ENCODE measurements around the gene CYRIA.

Gene CYRIA

GRCh38 chr2:16639431-16639830 lies 26.2 kb downstream of the CYRIA start:
- no peak overlapping the region for H3K9ac ChIP-seq (ENCODE audit: low read length)
- no peak overlapping the region for H3K4me3 ChIP-seq (ENCODE audit: low read depth, low read length)
- peaks cover 12% of the 10 kb centered on the region; the same call in 1 of the 2 replicates for H3K4me1 ChIP-seq (ENCODE audit: control insufficient read depth, insufficient read depth, low read length)
- H3K27ac ChIP-seq (ENCODE audit: low read depth, low read length): no peak overlapping the region
- peaks cover 4% of the 10 kb centered on the region; the same call in 1 of the 2 replicates for H3K9me3 ChIP-seq (ENCODE audit: control insufficient read depth, insufficient read depth, low read depth, low read length)
- no peaks in the 10 kb centered on the region for H3K36me3 ChIP-seq (ENCODE audit: control insufficient read depth, insufficient read depth, low read length)
- H3K27me3 ChIP-seq (ENCODE audit: control insufficient read depth, insufficient read depth, low read length): no peaks in the 10 kb centered on the region

GRCh38 chr2:16638946-16639345 lies 26.7 kb downstream of the CYRIA start:
- H3K9me3 ChIP-seq (ENCODE audit: control insufficient read depth, insufficient read depth, low read depth, low read length): peaks cover 4% of the 10 kb centered on the region; the same call in 1 of the 2 replicates
- H3K27me3 ChIP-seq (ENCODE audit: control insufficient read depth, insufficient read depth, low read length): no peaks in the 10 kb centered on the region
- H3K36me3 ChIP-seq (ENCODE audit: control insufficient read depth, insufficient read depth, low read length): no peaks in the 10 kb centered on the region
- no peak overlapping the region for H3K27ac ChIP-seq (ENCODE audit: low read depth, low read length)
- peaks cover 12% of the 10 kb centered on the region; the same call in 1 of the 2 replicates for H3K4me1 ChIP-seq (ENCODE audit: control insufficient read depth, insufficient read depth, low read length)
- no peak overlapping the region for H3K9ac ChIP-seq (ENCODE audit: low read length)
- no peak overlapping the region for H3K4me3 ChIP-seq (ENCODE audit: low read depth, low read length)

GRCh38 chr2:16637304-16637703 lies 28.3 kb downstream of the CYRIA start:
- H3K36me3 ChIP-seq (ENCODE audit: control insufficient read depth, insufficient read depth, low read length): no peaks in the 10 kb centered on the region
- no peak overlapping the region for H3K27ac ChIP-seq (ENCODE audit: low read depth, low read length)
- no peaks in the 10 kb centered on the region for H3K27me3 ChIP-seq (ENCODE audit: control insufficient read depth, insufficient read depth, low read length)
- H3K9ac ChIP-seq (ENCODE audit: low read length): no peak overlapping the region
- peaks cover 21% of the 10 kb centered on the region for H3K4me1 ChIP-seq (ENCODE audit: control insufficient read depth, insufficient read depth, low read length)
- peaks cover 4% of the 10 kb centered on the region; the same call in 1 of the 2 replicates for H3K9me3 ChIP-seq (ENCODE audit: control insufficient read depth, insufficient read depth, low read depth, low read length)
- H3K4me3 ChIP-seq (ENCODE audit: low read depth, low read length): no peak overlapping the region

GRCh38 chr2:16635791-16636699 lies 29.6 kb downstream of the CYRIA start:
- Histone ChIP-seq H3K27ac (ENCODE audit: low read depth, low read length) (no peak overlapping the region), H3K27me3 (ENCODE audit: control insufficient read depth, insufficient read depth, low read length) (no peaks in the 10 kb centered on the region), H3K36me3 (ENCODE audit: control insufficient read depth, insufficient read depth, low read length) (no peaks in the 10 kb centered on the region), H3K9ac (ENCODE audit: low read length) (no peak overlapping the region), H3K4me1 (ENCODE audit: control insufficient read depth, insufficient read depth, low read length) (peaks cover 21% of the 10 kb centered on the region), H3K4me3 (ENCODE audit: low read depth, low read length) (no peak overlapping the region), H3K9me3 (ENCODE audit: control insufficient read depth, insufficient read depth, low read depth, low read length) (peaks cover 4% of the 10 kb centered on the region; the same call in 1 of the 2 replicates)

DNA sequence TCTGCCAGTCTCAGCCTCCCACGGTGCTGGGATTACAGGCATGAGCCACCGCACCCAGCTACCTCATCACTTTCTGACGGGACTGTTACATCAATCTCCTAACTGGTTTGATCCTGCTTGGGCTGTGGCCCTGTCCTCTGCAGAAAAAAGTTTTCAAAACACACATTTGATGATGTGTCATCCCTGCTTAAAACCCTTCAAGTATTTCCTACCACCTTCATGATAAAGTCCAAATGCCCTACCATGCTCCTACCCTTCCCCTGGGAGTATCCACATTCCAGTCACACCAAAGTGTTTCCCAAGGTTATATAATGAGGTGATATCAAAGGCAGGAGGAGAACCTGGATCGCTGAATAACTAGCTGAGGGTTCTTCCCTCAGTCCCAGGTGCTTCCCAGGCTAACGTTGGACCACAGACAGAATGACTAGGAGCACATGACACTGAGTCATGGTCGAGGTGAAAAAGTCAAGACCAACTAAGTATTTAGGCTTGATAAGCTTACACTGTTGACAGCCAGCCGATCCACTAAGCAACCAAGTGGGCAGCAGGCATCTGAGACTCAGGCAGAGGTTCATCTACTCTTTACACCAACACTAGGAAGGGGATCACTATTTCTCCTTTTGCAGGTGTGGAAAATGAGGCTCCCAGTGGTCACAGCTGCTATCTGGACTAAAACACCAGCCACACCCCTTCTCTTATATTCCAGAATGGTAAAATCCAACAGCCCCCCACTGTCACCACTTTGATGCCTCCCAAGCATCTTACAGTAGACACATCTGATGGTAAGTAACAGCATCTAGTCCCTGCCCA lies 31.8 kb downstream of the CYRIA start:
- H3K9ac ChIP-seq (ENCODE audit: low read length): no peak overlapping the region

DNA sequence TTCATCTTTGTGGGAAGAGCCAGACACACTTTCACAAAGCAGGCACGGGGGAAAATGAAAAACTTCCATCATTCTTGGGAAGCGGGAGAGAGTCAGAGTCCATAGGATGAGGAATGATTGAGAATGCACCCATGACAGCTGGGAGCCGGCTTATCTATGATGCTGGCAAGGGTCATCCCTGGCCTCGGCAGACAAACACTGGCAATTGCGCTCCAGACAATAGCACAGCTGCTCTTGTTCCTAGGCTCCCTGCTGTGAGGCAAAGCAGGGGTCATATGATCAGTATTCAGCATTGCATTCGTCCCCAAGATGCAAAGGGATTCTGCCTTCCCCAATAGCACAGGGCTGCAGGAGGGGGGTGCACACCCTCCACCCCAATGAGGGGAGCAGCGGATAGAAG lies 33.0 kb downstream of the CYRIA start:
- Histone ChIP-seq H3K9ac (ENCODE audit: low read length) (no peak overlapping the region), H3K9me3 (ENCODE audit: control insufficient read depth, insufficient read depth, low read depth, low read length) (peaks cover 4% of the 10 kb centered on the region; the same call in 1 of the 2 replicates), H3K27me3 (ENCODE audit: control insufficient read depth, insufficient read depth, low read length) (no peaks in the 10 kb centered on the region), H3K4me3 (ENCODE audit: low read depth, low read length) (no peak overlapping the region), H3K36me3 (ENCODE audit: control insufficient read depth, insufficient read depth, low read length) (no peaks in the 10 kb centered on the region), H3K4me1 (ENCODE audit: control insufficient read depth, insufficient read depth, low read length) (peaks cover 16% of the 10 kb centered on the region), H3K27ac (ENCODE audit: low read depth, low read length) (no peak overlapping the region)

More for the DNA sequence above, 31.8 kb downstream of the CYRIA start:
- peaks cover 4% of the 10 kb centered on the region; the same call in 1 of the 2 replicates for H3K9me3 ChIP-seq (ENCODE audit: control insufficient read depth, insufficient read depth, low read depth, low read length)
- H3K27me3 ChIP-seq (ENCODE audit: control insufficient read depth, insufficient read depth, low read length): no peaks in the 10 kb centered on the region
- H3K27ac ChIP-seq (ENCODE audit: low read depth, low read length): no peak overlapping the region
- H3K4me1 ChIP-seq (ENCODE audit: control insufficient read depth, insufficient read depth, low read length): peaks cover 16% of the 10 kb centered on the region
- no peaks in the 10 kb centered on the region for H3K36me3 ChIP-seq (ENCODE audit: control insufficient read depth, insufficient read depth, low read length)
- no peak overlapping the region for H3K4me3 ChIP-seq (ENCODE audit: low read depth, low read length)

DNA sequence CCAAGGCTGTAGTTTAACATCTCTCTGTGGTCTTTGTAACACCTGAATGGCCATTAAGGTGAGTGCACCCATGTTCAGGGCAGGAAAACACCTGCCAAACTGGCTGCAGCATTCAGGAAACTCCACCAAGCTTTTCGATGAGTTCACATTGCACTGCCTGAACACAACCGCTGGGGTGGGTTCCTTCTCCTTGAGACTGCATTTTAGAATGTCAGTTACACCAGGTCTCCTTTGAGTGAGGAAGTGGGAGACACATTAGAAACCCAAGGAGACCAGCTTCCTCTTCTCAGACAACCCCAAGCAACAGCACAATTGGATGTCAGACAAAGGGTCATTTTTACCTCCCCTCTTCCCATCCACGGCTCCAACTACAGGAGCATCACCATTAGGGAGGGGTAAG lies 35.2 kb downstream of the CYRIA start:
- no peaks in the 10 kb centered on the region for H3K27me3 ChIP-seq (ENCODE audit: control insufficient read depth, insufficient read depth, low read length)
- no peak overlapping the region for H3K4me3 ChIP-seq (ENCODE audit: low read depth, low read length)
- H3K4me1 ChIP-seq (ENCODE audit: control insufficient read depth, insufficient read depth, low read length): peaks cover 15% of the 10 kb centered on the region
- no peak overlapping the region for H3K27ac ChIP-seq (ENCODE audit: low read depth, low read length)
- no peaks in the 10 kb centered on the region for H3K36me3 ChIP-seq (ENCODE audit: control insufficient read depth, insufficient read depth, low read length)
- no peaks in the 10 kb centered on the region for H3K9me3 ChIP-seq (ENCODE audit: control insufficient read depth, insufficient read depth, low read depth, low read length)
- no peak overlapping the region for H3K9ac ChIP-seq (ENCODE audit: low read length)

DNA sequence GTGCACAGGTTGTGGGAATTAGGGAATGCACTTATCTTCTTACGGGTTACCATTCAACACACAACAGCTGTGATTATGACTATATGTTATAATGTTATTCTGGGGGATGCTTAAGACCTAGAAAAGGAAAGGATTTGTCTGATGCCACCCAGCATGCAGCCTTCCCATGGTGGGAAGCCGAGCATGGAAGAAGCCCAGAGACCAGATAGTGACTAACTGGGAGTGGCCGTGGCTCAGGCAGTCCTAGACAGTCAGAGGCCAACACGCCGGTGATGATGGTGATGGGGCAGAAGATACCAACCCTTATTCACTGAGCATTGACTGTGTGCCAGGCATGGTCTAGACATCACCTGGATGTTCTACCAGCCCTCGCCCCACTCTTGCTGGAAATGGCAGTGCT lies 35.9 kb downstream of the CYRIA start:
- Histone ChIP-seq H3K36me3 (ENCODE audit: control insufficient read depth, insufficient read depth, low read length) (no peaks in the 10 kb centered on the region), H3K4me3 (ENCODE audit: low read depth, low read length) (no peak overlapping the region), H3K9me3 (ENCODE audit: control insufficient read depth, insufficient read depth, low read depth, low read length) (no peaks in the 10 kb centered on the region), H3K27me3 (ENCODE audit: control insufficient read depth, insufficient read depth, low read length) (no peaks in the 10 kb centered on the region), H3K9ac (ENCODE audit: low read length) (no peak overlapping the region), H3K27ac (ENCODE audit: low read depth, low read length) (no peak overlapping the region), H3K4me1 (ENCODE audit: control insufficient read depth, insufficient read depth, low read length) (peaks cover 20% of the 10 kb centered on the region)

GRCh38 chr2:16629044-16629443 lies 36.6 kb downstream of the CYRIA start:
- H3K36me3 ChIP-seq (ENCODE audit: control insufficient read depth, insufficient read depth, low read length): no peaks in the 10 kb centered on the region
- H3K9ac ChIP-seq (ENCODE audit: low read length): no peak overlapping the region
- no peak overlapping the region for H3K27ac ChIP-seq (ENCODE audit: low read depth, low read length)

DNA sequence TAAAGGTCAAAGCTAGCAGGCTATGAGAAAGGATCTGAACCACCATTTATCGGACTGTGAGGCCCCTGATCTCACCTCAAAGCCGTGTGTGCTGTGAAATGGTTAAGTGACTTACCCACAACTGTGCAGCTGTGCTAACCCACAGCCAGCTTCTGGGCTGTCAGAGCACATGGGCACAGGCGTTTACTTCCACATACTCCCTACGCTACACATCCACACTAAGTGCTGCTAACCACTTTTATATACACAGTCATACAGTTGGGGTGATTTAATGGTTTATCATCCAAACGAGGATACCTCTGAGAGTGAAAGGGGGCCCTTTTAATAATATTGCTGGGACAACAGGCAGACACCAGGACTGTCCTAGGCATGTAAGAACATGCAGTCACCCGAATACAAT lies 37.3 kb downstream of the CYRIA start:
- Histone ChIP-seq H3K9me3 (ENCODE audit: control insufficient read depth, insufficient read depth, low read depth, low read length) (no peaks in the 10 kb centered on the region), H3K27ac (ENCODE audit: low read depth, low read length) (no peak overlapping the region), H3K9ac (ENCODE audit: low read length) (no peak overlapping the region), H3K36me3 (ENCODE audit: control insufficient read depth, insufficient read depth, low read length) (no peaks in the 10 kb centered on the region), H3K4me1 (ENCODE audit: control insufficient read depth, insufficient read depth, low read length) (peaks cover 20% of the 10 kb centered on the region), H3K4me3 (ENCODE audit: low read depth, low read length) (no peak overlapping the region), H3K27me3 (ENCODE audit: control insufficient read depth, insufficient read depth, low read length) (no peaks in the 10 kb centered on the region)

More at GRCh38 chr2:16629044-16629443, 36.6 kb downstream of the CYRIA start:
- Histone ChIP-seq H3K9me3 (ENCODE audit: control insufficient read depth, insufficient read depth, low read depth, low read length) (no peaks in the 10 kb centered on the region), H3K4me1 (ENCODE audit: control insufficient read depth, insufficient read depth, low read length) (peaks cover 20% of the 10 kb centered on the region), H3K4me3 (ENCODE audit: low read depth, low read length) (no peak overlapping the region), H3K27me3 (ENCODE audit: control insufficient read depth, insufficient read depth, low read length) (no peaks in the 10 kb centered on the region)
